HG02885 (cell line): Measurements from ENCODE around the gene LRRC7.
"Not testable (repeated sequence)": the region's sequence is repeated elsewhere in the genome, so short reads cannot be mapped to it uniquely, and the experiment has no call there.

ENCODE experiments used
- ATAC-seq: cut with Tn5 transposase; IDR thresholded peaks from one replicate; pipeline ENCODE4 v1.9.1; 2021; ENCODE audit warnings: mild to moderate bottlenecking; ENCODE audit not compliant: unreplicated experiment, poor library complexity

The LRRC7 gene

DNA sequence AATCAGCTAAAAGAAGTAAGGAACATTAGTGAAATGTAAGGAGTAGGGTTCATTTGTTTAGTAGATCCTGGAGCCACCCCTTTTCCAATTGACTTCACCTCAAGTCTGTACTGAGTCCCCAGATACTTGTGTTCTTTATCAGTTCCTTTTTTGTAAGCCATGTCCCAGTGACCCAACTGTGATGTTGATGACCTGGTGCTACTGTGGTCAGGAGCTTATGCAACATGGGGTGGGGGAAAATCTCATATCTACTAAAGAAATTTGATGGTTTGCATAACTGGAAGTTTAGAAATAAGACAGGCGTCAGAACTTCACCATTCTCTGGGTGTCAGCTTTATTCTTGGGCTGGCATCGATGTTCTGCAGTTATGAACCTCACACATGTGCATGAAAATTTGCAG lies 120.5 kb downstream of the LRRC7 start:
- ATAC-seq, result no peak

GRCh38 chr1:69691179-69691578 lies 123.5 kb downstream of the LRRC7 start:
- ATAC-seq, result no peak

GRCh38 chr1:69693921-69694675 lies 126.4 kb downstream of the LRRC7 start:
- no peak for ATAC-seq

- no peak for ATAC-seq
These were observed 129.6 kb downstream of the LRRC7 start for GRCh38 chr1:69697340-69697739.

GRCh38 chr1:69700770-69701169 lies 133.0 kb downstream of the LRRC7 start:
- no peak for ATAC-seq

- ATAC-seq, result no peak
These were observed 134.4 kb downstream of the LRRC7 start for GRCh38 chr1:69702085-69702484.

DNA sequence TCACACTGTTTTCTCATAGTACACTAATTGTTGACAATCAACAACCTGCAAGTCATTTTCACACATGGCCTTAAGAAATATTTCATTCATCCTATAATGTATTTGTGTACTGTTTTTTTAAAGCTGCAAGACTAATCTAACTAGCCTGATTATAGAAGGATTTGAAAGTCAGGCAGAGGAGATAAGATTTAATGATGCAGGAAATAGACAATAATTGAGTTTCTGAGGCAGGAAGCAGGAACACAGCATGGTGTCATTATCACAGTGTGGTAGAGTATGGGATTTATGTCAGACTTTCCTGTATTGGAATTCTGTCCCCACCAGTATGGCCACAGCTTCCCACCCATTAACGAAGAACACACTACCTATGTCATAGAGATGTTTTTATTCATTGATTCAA lies 138.8 kb downstream of the LRRC7 start:
- no peak for ATAC-seq

GRCh38 chr1:69707103-69707502 lies 139.4 kb downstream of the LRRC7 start:
- ATAC-seq, result no peak

GRCh38 chr1:69710484-69711189 lies 142.9 kb downstream of the LRRC7 start:
- no peak for ATAC-seq

- ATAC-seq, result no peak
These were observed 143.6 kb downstream of the LRRC7 start for GRCh38 chr1:69711190-69711930.

DNA sequence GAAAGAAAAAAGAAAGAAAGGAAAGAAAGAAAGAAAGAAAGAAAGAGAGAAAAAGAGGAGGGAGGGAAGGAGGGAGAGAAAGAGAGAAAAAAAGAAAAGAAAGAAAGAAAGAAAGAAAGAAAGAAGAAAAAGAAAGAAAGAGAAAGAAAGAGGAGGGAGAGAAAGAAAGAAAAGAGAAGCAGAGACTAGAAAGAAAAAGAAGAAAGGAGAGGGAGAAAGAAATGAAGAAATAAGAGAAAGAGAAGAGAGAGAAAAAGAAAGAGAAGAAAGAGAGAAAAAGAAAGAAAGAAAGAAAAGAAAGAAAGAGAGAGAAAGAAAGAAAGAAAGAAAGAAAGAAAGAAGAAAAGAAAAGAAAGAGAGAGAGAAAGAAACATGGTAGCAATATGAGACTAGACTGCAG lies 150.1 kb downstream of the LRRC7 start:
- ATAC-seq, result not testable (repeated sequence)

GRCh38 chr1:69728206-69728605 lies 160.5 kb downstream of the LRRC7 start:
- ATAC-seq, result no peak

- no peak for ATAC-seq
These were observed 165.3 kb downstream of the LRRC7 start for GRCh38 chr1:69733061-69733460.

GRCh38 chr1:69737527-69738185 lies 169.9 kb downstream of the LRRC7 start:
- ATAC-seq, result peak; percentile 87

- ATAC-seq, result no peak
These were observed 170.9 kb downstream of the LRRC7 start for GRCh38 chr1:69738458-69739250.

GRCh38 chr1:69739251-69739605 lies 171.5 kb downstream of the LRRC7 start:
- ATAC-seq, result no peak

GRCh38 chr1:69743146-69743545 lies 175.4 kb downstream of the LRRC7 start:
- ATAC-seq, result no peak

- ATAC-seq, result no peak
These were observed 176.7 kb downstream of the LRRC7 start for GRCh38 chr1:69744381-69744780.

DNA sequence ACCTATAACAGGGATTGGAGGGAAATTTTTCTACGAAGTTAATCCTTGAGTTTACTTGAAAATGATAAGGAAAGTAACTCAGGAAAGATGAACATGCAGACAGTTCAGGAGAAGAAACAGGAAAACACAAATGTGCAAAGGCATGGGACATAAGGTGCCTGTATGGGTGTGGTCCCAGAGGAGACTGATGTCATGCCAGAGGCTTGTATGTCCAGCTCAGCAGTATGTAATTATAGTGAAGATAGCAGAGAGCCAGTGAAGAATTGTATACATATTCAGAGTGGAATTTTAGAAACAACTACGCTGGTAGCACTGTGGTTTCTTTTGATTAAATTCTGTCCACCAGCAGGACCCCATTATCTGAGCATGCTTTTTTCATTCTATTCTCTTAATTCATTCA lies 179.5 kb downstream of the LRRC7 start:
- ATAC-seq, result no peak

GRCh38 chr1:69750638-69751037 lies 182.9 kb downstream of the LRRC7 start:
- ATAC-seq, result no peak
